HCT116 (cell line): ENCODE results near the gene BCL2L15. TPM values are rescaled to one million over a fixed set of nuclear protein-coding genes. Genes with fewer than 3 reads are reported as not detected.
A peak's percentile ranks its signal among the peaks of the same experiment; 100 is the strongest.

Experiments
- ATAC-seq: fragments of 200-7000 bp; cut with Tn5 transposase; 2 replicates; pipeline ENCODE4 v1.9.1; 2020; ENCODE audit warnings: mild to moderate bottlenecking, moderate library complexity
- BruUV-seq: library from RNA; stranded (reverse); fragments of 400-500 nt; replicated peaks from 2 replicates; lab custom pipeline; 2021; lab: Mats Ljungman, UMichigan
- CTCF ChIA-PET: fragments of 300-600 bp; sonication (Branson Sonifier 250); formaldehyde crosslinking; loops from one replicate; lab custom pipeline; 2021; ENCODE audit warnings: antibody characterized with exemption; lab: Charles Lee
- POLR2A ChIA-PET: fragments of 300-600, 350-600 bp; sonication (Branson Sonifier 250); formaldehyde crosslinking; loops from one replicate; lab custom pipeline; 2021; ENCODE audit warnings: antibody characterized with exemption; lab: Charles Lee
- RAD21 ChIA-PET, 2 experiments: fragments of 300-600 bp; sonication (Branson Sonifier 250); formaldehyde crosslinking; loops; one replicate each; lab custom pipeline; 2023; ENCODE audit warnings: low total read pairs in 2 of 2; ENCODE audit not compliant: uncharacterized antibody in 2 of 2, unreplicated experiment in 2 of 2, low non-redundant PET in 1 of 2; lab: Charles Lee
- DNase-seq: peaks from one replicate; pipeline ENCODE4 v3.0.0-alpha.2; 2010; ENCODE audit warnings: low read depth, low spot score
- H2AFZ ChIP-seq: fragments of 200-600 bp; shearing (Covaris generic), sonication (generic); 2 replicates; pipeline ENCODE4 v1.6.1; 2017; ENCODE audit warnings: low read depth, mixed run types, mixed read lengths, antibody characterized with exemption, low read length; ENCODE audit not compliant: poor library complexity, severe bottlenecking
- H3K27ac ChIP-seq: 2 replicates; pipeline ENCODE4 v1.5.1; 2012; ENCODE audit warnings: low read depth, low read length
- H3K27me3 ChIP-seq: fragments of 200-600 bp; sonication (generic); 2 replicates; pipeline ENCODE4 v1.6.1; 2016; ENCODE audit warnings: mixed run types, low read length, mixed read lengths; ENCODE audit not compliant: insufficient read depth
- H3K36me3 ChIP-seq, 2 experiments: fragments of 200-500 bp in 1 of 2; fragments of 200-600 bp in 1 of 2; sonication (Bioruptor generic) in 1 of 2; sonication (generic) in 1 of 2; 2 replicates each; pipeline versions ENCODE4 v1.5.1 to v1.6.1; 2014 to 2016; ENCODE audit warnings: low read length in 2 of 2, inconsistent platforms in 1 of 2, mixed read lengths in 1 of 2, mixed run types in 1 of 2; ENCODE audit not compliant: insufficient read depth in 2 of 2, control insufficient read depth in 1 of 2
- H3K4me1 ChIP-seq, 2 experiments: fragments of 200-600 bp in 1 of 2; sonication (generic) in 1 of 2; 2 replicates each; pipeline versions ENCODE4 v1.5.1 to v1.6.1; 2012 to 2017; ENCODE audit warnings: low read length in 2 of 2, inconsistent platforms in 1 of 2, mild to moderate bottlenecking in 1 of 2, mixed read lengths in 1 of 2, mixed run types in 1 of 2, moderate library complexity in 1 of 2; ENCODE audit not compliant: insufficient read depth in 2 of 2, control insufficient read depth in 1 of 2
- H3K4me2 ChIP-seq: fragments of 200-600 bp; sonication (generic); 2 replicates; pipeline ENCODE4 v1.6.1; 2017; ENCODE audit warnings: mixed run types, low read length, mixed read lengths
- H3K4me3 ChIP-seq, 2 experiments: fragments of 200-600 bp in 1 of 2; sonication (generic) in 1 of 2; replicated peaks in 1 of 2; 2 replicates each; pipeline ENCODE4 v1.5.1; 2011 to 2016; ENCODE audit warnings: low read length in 2 of 2, control low read depth in 1 of 2, low read depth in 1 of 2, mild to moderate bottlenecking in 1 of 2, mixed read lengths in 1 of 2, mixed run types in 1 of 2
- H3K79me2 ChIP-seq: fragments of 200-600 bp; sonication (generic); 2 replicates; pipeline ENCODE4 v1.6.1; 2017; ENCODE audit warnings: mild to moderate bottlenecking, mixed run types, low read length, moderate library complexity, mixed read lengths; ENCODE audit not compliant: insufficient read depth
- H3K9ac ChIP-seq: fragments of 200-600 bp; sonication (generic); 2 replicates; pipeline ENCODE4 v1.6.1; 2016; ENCODE audit warnings: low read length, mixed read lengths
- H3K9me2 ChIP-seq: fragments of 200-600 bp; sonication (generic), shearing (Covaris generic); 2 replicates; pipeline ENCODE4 v1.6.1; 2017; ENCODE audit warnings: mixed run types, mild to moderate bottlenecking, moderate library complexity; ENCODE audit not compliant: insufficient read depth
- H3K9me3 ChIP-seq, 2 experiments: fragments of 200-500 bp in 1 of 2; fragments of 200-600 bp in 1 of 2; sonication (Bioruptor generic) in 1 of 2; sonication (generic) in 1 of 2; 2 replicates each; pipeline ENCODE4 v1.6.1; 2014 to 2017; ENCODE audit warnings: low read length in 2 of 2, mixed read lengths in 2 of 2, inconsistent platforms in 1 of 2, low read depth in 1 of 2, mild to moderate bottlenecking in 1 of 2, mixed run types in 1 of 2, moderate library complexity in 1 of 2; ENCODE audit not compliant: control insufficient read depth in 1 of 2, insufficient read depth in 1 of 2
- H4K20me1 ChIP-seq: fragments of 200-600 bp; sonication (generic), shearing (Covaris generic); 2 replicates; pipeline ENCODE4 v1.6.1; 2017; ENCODE audit warnings: mixed run types, mild to moderate bottlenecking, moderate library complexity; ENCODE audit not compliant: insufficient read depth
- ATF3 ChIP-seq: IDR thresholded peaks from 2 replicates; pipeline ENCODE4 v1.6.1; 2012
- CBX3 ChIP-seq: IDR thresholded peaks from 2 replicates; pipeline ENCODE4 v1.6.1; 2012; ENCODE audit warnings: low read depth
- CTCF ChIP-seq, 3 experiments: fragments of 200-600 bp in 1 of 3; sonication (generic) in 1 of 3; IDR thresholded peaks in 2 of 3; conservative IDR thresholded peaks in 1 of 3; 2 replicates each; pipeline ENCODE4 v1.5.1; 2012 to 2017; ENCODE audit warnings: low read depth in 2 of 3, low read length in 2 of 3, antibody characterized with exemption in 1 of 3, borderline replicate concordance in 1 of 3, control low read depth in 1 of 3, mild to moderate bottlenecking in 1 of 3, mixed read lengths in 1 of 3, mixed run types in 1 of 3, moderate library complexity in 1 of 3; ENCODE audit not compliant: insufficient read depth in 1 of 3
- EGR1 ChIP-seq: IDR thresholded peaks from 2 replicates; pipeline ENCODE4 v1.6.1; 2012; ENCODE audit warnings: low read depth
- EZH2phosphoT487 ChIP-seq: fragments of 200-600 bp; IDR thresholded peaks from 2 replicates; pipeline ENCODE4 v1.6.1; 2018; ENCODE audit warnings: antibody characterized with exemption, borderline replicate concordance
- FOSL1 ChIP-seq: IDR thresholded peaks from 2 replicates; pipeline ENCODE4 v1.6.1; 2012; ENCODE audit warnings: low read depth
- MAX ChIP-seq: IDR thresholded peaks from 2 replicates; pipeline ENCODE4 v1.6.1; 2012
- POLR2A ChIP-seq: IDR thresholded peaks from 2 replicates; pipeline ENCODE4 v1.7.0; 2011; ENCODE audit warnings: borderline replicate concordance; ENCODE audit not compliant: insufficient read depth, insufficient read length; ENCODE audit errors: extremely low read depth
- RAD21 ChIP-seq: IDR thresholded peaks from 2 replicates; pipeline ENCODE4 v1.6.1; 2012; ENCODE audit warnings: low read depth, mild to moderate bottlenecking
- SIN3A ChIP-seq: IDR thresholded peaks from 2 replicates; pipeline ENCODE4 v1.6.1; 2012; ENCODE audit warnings: low read depth
- SP1 ChIP-seq: IDR thresholded peaks from 2 replicates; pipeline ENCODE4 v1.6.1; 2012; ENCODE audit warnings: low read depth
- SRF ChIP-seq: IDR thresholded peaks from 2 replicates; pipeline ENCODE4 v1.6.1; 2012; ENCODE audit warnings: low read depth
- YY1 ChIP-seq: IDR thresholded peaks from 2 replicates; pipeline ENCODE4 v1.6.1; 2011; ENCODE audit warnings: low read length, low read depth, moderate library complexity, mild to moderate bottlenecking; ENCODE audit not compliant: insufficient replicate concordance; ENCODE audit errors: extremely low read depth
- ZFX ChIP-seq: fragments of 450-650 bp; IDR thresholded peaks from 2 replicates; pipeline ENCODE4 v1.6.1; 2017
- intact Hi-C: fragments of 100-400 bp; cut with micrococcal nuclease; formaldehyde crosslinking; loops from 2 replicates; pipeline ENCODE4 v1.10.0; 2022
- total RNA-seq: library from RNA; stranded (reverse); gene quantifications from one replicate; pipeline ENCODE4 v1.2.1, GENCODE V29; 2021; ENCODE audit not compliant: unreplicated experiment

BCL2L15 gene
- total RNA-seq, 1 experiment from 2014 or later: 0.54 TPM

- Histone ChIP-seq H2AFZ (peak overlapping the region; percentile 63), H3K9ac (no peak overlapping the region), H3K27ac (no peak overlapping the region), H3K9me3 (no peaks in the 10 kb centered on the region), H3K4me3 (no peak overlapping the region), H4K20me1 (no peaks in the 10 kb centered on the region), H3K4me2 (no peak overlapping the region), H3K36me3 (no peaks in the 10 kb centered on the region), H3K27me3 (no peaks in the 10 kb centered on the region), H3K4me1 (peaks cover 0 to 7% of the 10 kb centered on the region in 2 experiments; a peak in 1 of 4 replicates), H3K79me2 (no peaks in the 10 kb centered on the region), H3K9me2 (no peaks in the 10 kb centered on the region)
- DNase-seq: peak; percentile 41
- intact Hi-C loops: no loop called here
- CTCF ChIA-PET: interaction anchor here (1.1 kb wide), 1 partner anchor 13 kb away, joined by 3 read pairs; no protein-coding TSS in a partner anchor
- ATAC-seq: peak; percentile 97
- TF ChIP-seq SP1: no peak
- TF ChIP-seq FOSL1: no peak
- no peak for TF ChIP-seq EZH2phosphoT487
- no peak for TF ChIP-seq SRF
- TF ChIP-seq YY1: no peak
- no peak for TF ChIP-seq ATF3
- no peak for TF ChIP-seq SIN3A
- no peak for TF ChIP-seq POLR2A
- no peak for TF ChIP-seq MAX
- TF ChIP-seq EGR1: no peak
- TF ChIP-seq ZFX: no peak
- TF ChIP-seq CBX3: peak; percentile 56; the same call in 1 of the 2 replicates
- peak; percentile 23; the same call in 1 of the 2 replicates for TF ChIP-seq RAD21
- peak in 2 of 3 experiments; percentile 63 to 73; a peak in 4 of 6 replicates for TF ChIP-seq CTCF (IDR thresholded peaks at IDR 0.05 in 2 of 3, conservative IDR thresholded peaks at IDR 0.05 in 1 of 3; ENCODE audit: borderline replicate concordance in 1 of 3, insufficient read depth in 1 of 3, low read depth in 2 of 3, low read length in 2 of 3)
- RAD21 ChIA-PET: no interaction called here
- POLR2A ChIA-PET: interaction anchor here (0.6 kb wide), 1 partner anchor 655 kb away, joined by 3 read pairs; no protein-coding TSS in a partner anchor
- no TSS peak for BruUV-seq
These were observed 13.1 kb downstream of the BCL2L15 start for GRCh38 chr1:113874012-113874879.
